PC-3 (cell line): Measurements from ENCODE around the gene LIN54. TPM values are rescaled to one million over a fixed set of nuclear protein-coding genes. Genes with fewer than 3 reads are reported as not detected.

Experiments
- ATAC-seq: fragments of 200-7000 bp; cut with Tn5 transposase; 2 replicates; pipeline ENCODE4 v1.9.1; 2020; ENCODE audit warnings: mild to moderate bottlenecking, moderate library complexity
- BruUV-seq: library from RNA; stranded (reverse); fragments of 400-500 nt; replicated peaks from 2 replicates; lab custom pipeline; 2021; lab: Mats Ljungman, UMichigan
- CTCF ChIA-PET: fragments of 300-600 bp; sonication (Branson Sonifier 250); formaldehyde crosslinking; loops from one replicate; lab custom pipeline; 2022; ENCODE audit warnings: antibody characterized with exemption; lab: Charles Lee
- POLR2A ChIA-PET: fragments of 300-600 bp; sonication (Branson Sonifier 250); formaldehyde crosslinking; loops from one replicate; lab custom pipeline; 2022; ENCODE audit warnings: antibody characterized with exemption; ENCODE audit not compliant: unreplicated experiment; lab: Charles Lee
- DNase-seq: peaks from one replicate; pipeline ENCODE4 v3.0.0-alpha.2; 2015
- H2AFZ ChIP-seq: fragments of 300-600 bp; sonication (generic); 2 replicates; pipeline ENCODE4 v1.6.0; 2016; ENCODE audit warnings: antibody characterized with exemption, low read length
- H3F3A ChIP-seq: fragments of 300-600 bp; sonication (generic); one replicate; pipeline ENCODE4 v1.6.0; 2017; ENCODE audit warnings: antibody characterized with exemption, low read length, control low read depth, mild to moderate bottlenecking; ENCODE audit not compliant: unreplicated experiment
- H3K27ac ChIP-seq: fragments of 300-600 bp; sonication (generic); 2 replicates; pipeline ENCODE4 v1.5.1; 2016; ENCODE audit warnings: mild to moderate bottlenecking, low read length
- H3K27me3 ChIP-seq: fragments of 300-600 bp; sonication (generic); 2 replicates; pipeline ENCODE4 v1.6.1; 2016; ENCODE audit warnings: low read length, mixed read lengths
- H3K36me3 ChIP-seq: fragments of 300-600 bp; sonication (generic); 2 replicates; pipeline ENCODE4 v1.6.1; 2016; ENCODE audit warnings: low read depth, mixed run types, low read length, mixed read lengths
- H3K4me1 ChIP-seq: fragments of 300-600 bp; sonication (generic); 2 replicates; pipeline ENCODE4 v1.5.1; 2016; ENCODE audit warnings: low read length; ENCODE audit not compliant: insufficient read depth
- H3K4me2 ChIP-seq: fragments of 300-600 bp; sonication (generic); 2 replicates; pipeline ENCODE4 v1.6.0; 2016; ENCODE audit warnings: low read length
- H3K4me3 ChIP-seq: fragments of 300-600 bp; sonication (generic); 2 replicates; pipeline ENCODE4 v1.5.1; 2016; ENCODE audit warnings: mild to moderate bottlenecking, low read length, mixed read lengths
- H3K79me2 ChIP-seq: fragments of 300-600 bp; sonication (generic); 2 replicates; pipeline ENCODE4 v1.6.1; 2017; ENCODE audit warnings: low read length, mixed read lengths
- H3K9ac ChIP-seq: fragments of 300-600 bp; sonication (generic); 2 replicates; pipeline ENCODE4 v1.6.0; 2016; ENCODE audit warnings: mild to moderate bottlenecking, low read length
- H3K9me2 ChIP-seq: fragments of 300-600 bp; sonication (generic); replicated peaks from 2 replicates; pipeline ENCODE4 v1.6.1; 2016; ENCODE audit warnings: mixed run types, low read length, mixed read lengths
- H3K9me3 ChIP-seq: fragments of 300-600 bp; sonication (generic); 2 replicates; pipeline ENCODE4 v1.6.1; 2016; ENCODE audit warnings: low read length, mixed read lengths
- H4K20me1 ChIP-seq: fragments of 300-600 bp; sonication (generic); 2 replicates; pipeline ENCODE4 v1.6.1; 2016; ENCODE audit warnings: low read length, mixed read lengths
- CTCF ChIP-seq: fragments of 300-600 bp; sonication (generic); conservative IDR thresholded peaks from 2 replicates; pipeline ENCODE4 v1.5.1; 2017; ENCODE audit warnings: antibody characterized with exemption, low read depth, mild to moderate bottlenecking, low read length
- EZH2 ChIP-seq: fragments of 300-600 bp; sonication (generic); IDR thresholded peaks from one replicate; pipeline ENCODE4 v1.6.1; 2017; ENCODE audit warnings: antibody characterized with exemption, mild to moderate bottlenecking, low read length; ENCODE audit not compliant: unreplicated experiment
- EZH2phosphoT487 ChIP-seq: fragments of 300-600 bp; sonication (generic); IDR thresholded peaks from 2 replicates; pipeline ENCODE4 v1.6.1; 2018; ENCODE audit warnings: mild to moderate bottlenecking, antibody characterized with exemption, low read length, borderline replicate concordance
- intact Hi-C: fragments of 100-400 bp; cut with micrococcal nuclease; formaldehyde crosslinking; loops from 2 replicates; pipeline ENCODE4 v1.9.0; 2023
- total RNA-seq: library from RNA; depleted of rRNA; stranded (reverse); fragments of >200 nt; gene quantifications from 2 replicates; pipeline ENCODE4 v1.2.3, GENCODE V29; 2014

LIN54 gene
- total RNA-seq, 1 experiment from 2014 or later: 15.9 TPM

DNA sequence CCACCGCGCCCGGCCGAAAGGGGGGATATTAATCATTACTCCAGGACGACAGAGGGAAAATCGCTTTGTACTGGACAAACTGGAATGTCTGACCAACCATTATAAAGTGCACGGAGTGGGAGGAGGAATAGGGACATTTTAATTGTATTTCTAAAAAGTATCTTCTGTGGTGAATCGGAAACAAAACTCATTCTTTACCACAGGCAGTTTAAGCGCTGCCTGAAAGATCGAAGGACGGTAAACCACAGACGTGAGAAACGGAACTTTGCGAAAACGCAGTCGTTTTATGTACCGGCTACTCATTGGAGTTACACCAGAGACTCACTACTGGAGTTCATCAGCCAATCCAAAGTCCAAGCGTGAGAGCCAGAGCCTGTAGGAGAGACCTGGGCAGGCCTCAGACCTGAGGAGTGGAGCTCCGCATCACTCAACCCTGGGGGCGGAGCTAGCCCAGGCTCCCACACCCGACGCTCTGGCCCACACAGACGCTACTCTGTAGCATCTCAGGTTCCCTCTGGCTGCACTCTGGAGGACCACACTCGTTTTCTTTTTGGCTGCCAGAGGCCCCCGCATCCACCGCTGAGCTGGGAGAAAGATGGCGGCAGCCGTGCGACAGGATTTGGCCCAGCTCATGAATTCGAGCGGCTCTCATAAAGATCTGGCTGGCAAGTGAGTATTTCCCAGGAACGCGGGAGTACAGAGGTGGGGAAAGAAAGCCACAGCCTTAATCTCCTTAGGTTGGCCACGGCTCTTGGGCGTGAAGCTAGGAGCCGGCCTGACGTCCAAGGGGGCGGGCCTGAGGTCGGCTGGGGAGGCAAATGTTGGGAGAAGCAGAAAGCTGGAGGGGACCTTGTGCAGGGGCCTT is 24.2 kb upstream of the LIN54 start, which contains the start of gene COPS4:
Gene COPS4 (plus strand): TSS at position 554 of the 865 bp plus-strand sequence. CDS start 42 bp downstream, at position 596.
- ChIA-PET CTCF (interaction anchor here (0.6 to 1.1 kb wide), 3 partner anchors 24 to 572 kb away, joined by 3 to 5 read pairs (median 3); no protein-coding TSS in a partner anchor), POLR2A (interaction anchor here (0.5 to 1.2 kb wide), 7 partner anchors 21 to 415 kb away, joined by 3 to 19 read pairs (median 8); partner anchors contain the start of gene LIN54)
- no TSS peak for BruUV-seq
- Histone ChIP-seq H3K36me3 (no peaks in the 10 kb centered on the region), H3K27ac (peak within 1 kb of the TSS; percentile 82), H3K79me2 (peaks cover 48% of the 10 kb centered on the region), H4K20me1 (no peaks in the 10 kb centered on the region), H3K9ac (peak within 1 kb of the TSS; percentile 87), H3K9me3 (no peaks in the 10 kb centered on the region), H3K4me2 (peak within 1 kb of the TSS; percentile 82), H3K4me1 (peaks cover 19% of the 10 kb centered on the region), H3K27me3 (no peaks in the 10 kb centered on the region), H2AFZ (peak within 1 kb of the TSS; percentile 93), H3F3A (no peaks in the 10 kb centered on the region), H3K9me2 (no peaks in the 10 kb centered on the region), H3K4me3 (peak within 1 kb of the TSS; percentile 98)
- TF ChIP-seq CTCF: no peak
- TF ChIP-seq EZH2: no peak
- TF ChIP-seq EZH2phosphoT487: no peak
- intact Hi-C loops: loop anchor here (1.0 to 10.0 kb wide), 2 partner anchors 22 to 660 kb away; partner anchors contain the start of gene HNRNPD
- ATAC-seq: peak; percentile 97
- DNase-seq: peak; percentile 98

DNA sequence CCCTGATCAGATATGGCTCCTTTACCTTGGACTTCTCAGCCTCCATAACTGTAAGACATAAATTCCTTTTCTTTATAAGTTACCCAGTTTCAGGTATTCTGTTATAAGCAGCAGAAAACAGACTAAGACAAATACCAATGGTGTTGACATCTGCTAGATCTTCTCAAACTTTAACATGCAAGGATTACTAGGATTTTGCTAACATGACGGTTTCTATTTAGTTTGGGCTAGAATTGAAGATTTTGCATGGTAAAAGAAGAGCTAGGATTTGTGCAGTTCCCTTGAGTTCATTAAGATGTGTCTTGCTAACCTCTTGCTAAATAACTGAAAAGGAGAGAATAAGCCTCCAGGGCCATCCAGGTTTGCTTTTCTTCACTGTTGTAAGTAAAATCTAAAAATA is 19.1 kb upstream of the LIN54 start:
- Histone ChIP-seq H3K4me2 (no peak overlapping the region), H3K36me3 (no peaks in the 10 kb centered on the region), H3K9me3 (no peaks in the 10 kb centered on the region)

More for the DNA sequence above, 19.1 kb upstream of the LIN54 start:
- ChIA-PET POLR2A (no interaction called here), CTCF (no interaction called here)
- no peaks in the 10 kb centered on the region for H3K27me3 ChIP-seq
- no TSS peak for BruUV-seq
- no peak overlapping the region for H3K4me3 ChIP-seq
- no peak overlapping the region for H2AFZ ChIP-seq
- no peak for TF ChIP-seq EZH2phosphoT487
- TF ChIP-seq CTCF: no peak
- TF ChIP-seq EZH2: no peak
- intact Hi-C loops: loop anchor here (10.0 kb wide), 1 partner anchor 655 kb away; the partner anchor contains the start of gene HNRNPD
- ATAC-seq (no peak), DNase-seq (no peak)
- H3K27ac ChIP-seq: no peak overlapping the region
- no peaks in the 10 kb centered on the region for H3F3A ChIP-seq
- no peaks in the 10 kb centered on the region for H3K79me2 ChIP-seq
- H3K4me1 ChIP-seq: no peaks in the 10 kb centered on the region
- H4K20me1 ChIP-seq: no peaks in the 10 kb centered on the region
- no peaks in the 10 kb centered on the region for H3K9me2 ChIP-seq
- H3K9ac ChIP-seq: no peak overlapping the region
